ENCODE measurements around the gene RPS6KA5. TPM values are rescaled to one million over a fixed set of nuclear protein-coding genes. Genes with fewer than 3 reads are reported as not detected.

The RPS6KA5 gene
- 0.56 and 1.2 TPM in 2 replicates for total RNA-seq

DNA sequence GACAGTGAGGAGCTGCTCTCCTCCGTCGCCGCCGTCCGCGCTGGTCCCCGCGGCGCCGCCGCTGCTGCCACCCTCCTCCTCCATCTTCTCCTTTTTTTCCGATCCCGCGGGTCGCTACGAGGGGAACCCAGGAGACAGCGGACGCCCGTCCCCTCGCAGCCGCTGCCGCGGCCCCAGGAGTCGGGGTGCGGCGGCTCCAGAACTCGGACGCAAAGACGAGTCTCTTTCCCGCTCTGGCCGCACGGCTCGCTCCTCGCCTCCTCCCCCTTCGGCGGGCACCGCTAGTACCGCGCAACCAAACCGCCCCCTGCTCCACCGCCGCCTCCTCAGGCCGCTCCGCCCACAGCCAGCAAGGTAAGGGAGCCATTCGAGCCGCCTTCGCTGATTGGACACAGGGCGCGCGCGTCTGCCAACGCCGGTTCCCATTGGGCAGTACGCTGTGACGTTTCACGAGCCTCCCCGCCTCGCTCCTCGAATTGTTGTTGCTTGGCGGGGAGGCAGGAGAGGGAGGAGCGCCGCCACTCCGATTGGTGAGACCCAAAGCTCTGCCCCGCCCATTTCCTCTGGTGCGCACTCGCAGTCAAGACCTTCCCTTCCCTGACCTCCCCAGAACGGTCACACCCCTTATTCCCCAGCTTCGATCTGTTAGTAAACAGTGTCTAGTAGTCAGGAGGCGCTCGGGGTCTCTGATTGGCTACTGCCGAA lies at the start of gene RPS6KA5:
Gene RPS6KA5, minus strand, starts transcription at position 291 of the 705 bp plus-strand sequence. Its CDS starts 207 bp downstream, at position 84.

DNA sequence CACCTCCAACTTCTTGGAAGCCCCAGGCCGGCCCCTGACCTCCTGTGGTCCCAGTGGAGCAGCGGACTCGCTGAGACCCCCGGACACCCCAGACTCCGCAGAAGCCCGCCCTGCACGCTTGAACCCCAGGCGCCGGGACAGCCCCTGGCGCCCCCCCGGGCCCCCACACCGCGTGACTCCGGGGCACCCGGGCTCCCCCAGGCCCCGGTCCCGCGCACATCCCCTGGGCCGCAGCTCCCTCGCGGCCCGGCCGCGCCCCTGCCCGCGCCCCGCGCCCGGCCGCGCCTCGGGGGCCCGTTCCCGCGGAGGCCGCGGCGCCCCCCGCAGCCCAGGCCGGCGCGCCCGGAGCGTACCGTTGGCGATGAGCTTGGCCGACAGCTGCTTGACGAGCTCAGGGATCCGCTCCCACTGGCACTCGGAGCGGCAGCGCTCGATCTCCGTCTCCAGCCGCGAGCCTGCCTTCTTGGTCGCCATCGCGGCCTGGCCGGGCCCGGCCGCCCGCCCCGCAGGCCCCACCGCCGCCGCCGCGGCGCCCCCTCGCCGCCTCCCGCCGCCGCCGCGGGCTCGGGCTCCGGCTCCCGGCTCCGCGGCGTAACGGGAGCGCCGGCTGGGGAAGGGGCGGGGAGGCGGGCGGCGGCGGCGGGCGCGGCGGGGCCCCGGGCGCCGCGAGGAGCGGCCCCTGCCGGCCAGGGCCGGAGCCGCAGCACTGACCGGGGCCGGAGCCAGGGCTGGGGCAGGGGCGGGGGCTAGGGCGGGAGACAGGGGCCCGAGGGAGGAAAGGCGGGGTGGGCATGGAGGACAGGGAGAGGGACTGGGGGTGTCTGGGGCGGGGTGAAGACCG lies 244.4 kb downstream of the RPS6KA5 start, which contains the start of gene TTC7B:
Gene TTC7B, minus strand, starts transcription at position 609 of the 841 bp plus-strand sequence. Its CDS starts 135 bp downstream, at position 474.

Other genes with a start within 250 kb of the RPS6KA5 start
- 12.3 and 13.8 TPM in 2 replicates for gene TTC7B, start 244.2 kb downstream of the RPS6KA5 start, total RNA-seq
- 28.4 and 43.7 TPM in 2 replicates for gene DGLUCY, start 53.4 kb upstream of the RPS6KA5 start, total RNA-seq
- 0.96 and 2.3 TPM in 2 replicates for gene GPR68, start 184.1 kb upstream of the RPS6KA5 start, total RNA-seq